ENCODE data around the gene TMEM212. TPM values are rescaled to one million over a fixed set of nuclear protein-coding genes. Genes with fewer than 3 reads are reported as not detected.
A peak's percentile ranks its signal among the peaks of the same experiment; 100 is the strongest.

Gene TMEM212
- total and polyA plus RNA-seq, 12 donors = 0.06 TPM; not detected in 11

GRCh38 chr3:171799501-171799900, 43.6 kb upstream of the TMEM212 start:
- no peak overlapping the region for H3K27ac ChIP-seq
- no peaks in the 10 kb centered on the region for H3K36me3 ChIP-seq (replicated peaks in 1 of 2)
- H3K27me3 ChIP-seq = no peaks in the 10 kb centered on the region
- intact Hi-C loops (cut with DNase I) = no loop called here
- WGBS, 4 donors = 68 to 91% (median 90%) methylated on average over 1 of the region's 1 CpG
- no peak for DNase-seq
- no peak overlapping the region for H3K4me3 ChIP-seq
- H3K4me1 ChIP-seq (replicated peaks in 1 of 2) = peaks cover 0 to 46% of the 10 kb centered on the region in 2 donors
- no peaks in the 10 kb centered on the region for H3K9me3 ChIP-seq (replicated peaks in 1 of 3)
- TF ChIP-seq CTCF (IDR thresholded peaks at IDR 0.05) (no peak), POLR2A (IDR thresholded peaks at IDR 0.05) (no peak)

- Histone ChIP-seq H3K27ac (peak overlapping the region in 4 of 5 donors; percentile 2 to 64 (median 42)), H3K4me1 (replicated peaks in 1 of 2) (peaks cover 0 to 67% of the 10 kb centered on the region in 2 donors)
- intact Hi-C loops (cut with DNase I) = no loop called here
These were observed 41.2 kb upstream of the TMEM212 start for GRCh38 chr3:171801738-171802589.

DNA sequence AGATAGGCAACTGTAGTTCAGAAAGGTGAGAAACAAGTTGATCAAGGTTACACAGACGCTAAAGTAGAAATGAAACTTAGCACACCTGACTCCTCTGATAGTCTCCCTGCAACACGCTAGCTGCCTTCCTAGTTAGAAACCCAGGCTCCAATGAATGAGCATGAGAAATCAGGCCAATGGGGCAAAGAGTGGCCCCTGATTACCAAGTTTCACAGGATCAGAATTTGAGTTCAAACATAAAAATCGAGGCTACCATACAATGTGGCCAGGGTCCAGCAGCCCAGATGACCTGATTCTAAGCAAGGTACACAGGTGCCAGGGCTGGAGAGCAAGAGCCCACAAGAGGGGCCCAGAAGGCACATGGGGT, 40.6 kb upstream of the TMEM212 start:
- intact Hi-C loops (cut with DNase I) = no loop called here
- WGBS, 4 donors = 67 to 84% (median 79%) methylated on average over 3 of the region's 3 CpGs
- Histone ChIP-seq H3K36me3 (replicated peaks in 1 of 2) (no peaks in the 10 kb centered on the region), H3K9me3 (replicated peaks in 1 of 3) (no peaks in the 10 kb centered on the region), H3K27ac (peak overlapping the region in 3 of 5 donors; percentile 8 to 55 (median 29)), H3K27me3 (no peaks in the 10 kb centered on the region), H3K4me3 (no peak overlapping the region), H3K4me1 (replicated peaks in 1 of 2) (peaks cover 0 to 61% of the 10 kb centered on the region in 2 donors)
- TF ChIP-seq CTCF (IDR thresholded peaks at IDR 0.05) = no peak
- TF ChIP-seq POLR2A (IDR thresholded peaks at IDR 0.05) = no peak
- DNase-seq = no peak

More at GRCh38 chr3:171801738-171802589, 41.2 kb upstream of the TMEM212 start:
- Histone ChIP-seq H3K4me3 (no peak overlapping the region), H3K36me3 (replicated peaks in 1 of 2) (no peaks in the 10 kb centered on the region), H3K27me3 (no peaks in the 10 kb centered on the region), H3K9me3 (replicated peaks in 1 of 3) (no peaks in the 10 kb centered on the region)
- TF ChIP-seq POLR2A (IDR thresholded peaks at IDR 0.05) = no peak
- TF ChIP-seq CTCF (IDR thresholded peaks at IDR 0.05) = no peak
- 55 to 64% (median 58%) methylated on average over 4 of the region's 4 CpGs for WGBS, 4 donors
- no peak for DNase-seq

- no peak for TF ChIP-seq CTCF (IDR thresholded peaks at IDR 0.05)
- TF ChIP-seq POLR2A (IDR thresholded peaks at IDR 0.05) = no peak
- no peaks in the 10 kb centered on the region for H3K27me3 ChIP-seq
- H3K4me3 ChIP-seq = no peak overlapping the region
- H3K9me3 ChIP-seq (replicated peaks in 1 of 3) = no peaks in the 10 kb centered on the region
- intact Hi-C loops (cut with DNase I) = no loop called here
- peak overlapping the region in 1 of 5 donors; percentile 55 for H3K27ac ChIP-seq
- no peaks in the 10 kb centered on the region for H3K36me3 ChIP-seq (replicated peaks in 1 of 2)
- peaks cover 0 to 57% of the 10 kb centered on the region in 2 donors for H3K4me1 ChIP-seq (replicated peaks in 1 of 2)
- WGBS, 4 donors = 82 to 93% (median 87%) methylated on average over 4 of the region's 4 CpGs
- no peak for DNase-seq
These were observed 40.1 kb upstream of the TMEM212 start for GRCh38 chr3:171803044-171803443.

Measured in adrenal gland (tissue), 12 donors.